Aorta (tissue), 5 donors: ENCODE measurements around the gene ZBTB40. TPM values are rescaled to one million over a fixed set of nuclear protein-coding genes. Genes with fewer than 3 reads are reported as not detected.
A peak's percentile ranks its signal among the peaks of the same experiment; 100 is the strongest.

Experiments used
- ATAC-seq: fragments of 200-7000 bp; cut with Tn5 transposase; one replicate; pipeline ENCODE4 v1.9.1; 2022; ENCODE audit warnings: moderate library complexity; ENCODE audit not compliant: low FRiP score
- DNase-seq, 2 donors: peaks; one replicate each; pipeline ENCODE4 v3.0.0-alpha.2; 2020
- H3K27ac ChIP-seq, 2 donors: one replicate each; pipeline ENCODE4 v1.5.1; 2013; ENCODE audit warnings: low read length in 2 of 2, mild to moderate bottlenecking in 2 of 2, moderate library complexity in 2 of 2, control low read depth in 1 of 2, inconsistent platforms in 1 of 2, low read depth in 1 of 2
- H3K27me3 ChIP-seq, 2 donors: one replicate each; pipeline ENCODE4 v1.6.1; 2013; ENCODE audit warnings: control low read depth in 1 of 2, low read length in 1 of 2, mild to moderate bottlenecking in 1 of 2, moderate library complexity in 1 of 2; ENCODE audit not compliant: insufficient read depth in 2 of 2, control insufficient read depth in 1 of 2
- H3K36me3 ChIP-seq, 2 donors: one replicate each; pipeline ENCODE4 v1.6.1; 2013; ENCODE audit warnings: control low read depth in 1 of 2, low read length in 1 of 2, mild to moderate bottlenecking in 1 of 2; ENCODE audit not compliant: insufficient read depth in 2 of 2, control insufficient read depth in 1 of 2
- H3K4me1 ChIP-seq, 2 donors: one replicate each; pipeline ENCODE4 v1.6.1; 2013; ENCODE audit warnings: low read length in 2 of 2, control low read depth in 1 of 2, mild to moderate bottlenecking in 1 of 2, moderate library complexity in 1 of 2; ENCODE audit not compliant: insufficient read depth in 2 of 2, control insufficient read depth in 1 of 2
- H3K4me3 ChIP-seq, 2 donors: one replicate each; pipeline ENCODE4 v1.5.1; 2013; ENCODE audit warnings: low read length in 2 of 2, control low read depth in 1 of 2, mild to moderate bottlenecking in 1 of 2
- H3K9me3 ChIP-seq: one replicate; pipeline ENCODE4 v1.6.1; 2013; ENCODE audit warnings: mild to moderate bottlenecking, low read length; ENCODE audit not compliant: control insufficient read depth
- WGBS, 2 donors: extraction: QIAGEN DNeasy Blood & Tissue Kit; methylation state at CpG; one replicate each; pipeline ENCODE4 v1.1.7; 2013; 5-methylcytosine and 5-hydroxymethylcytosine counted together
- intact Hi-C, 2 donors: fragments of 100-400 bp; cut with DNase I; formaldehyde crosslinking; loops; one replicate each; pipeline versions ENCODE4 v1.14.2 to v1.15.0; 2022
- polyA plus RNA-seq, 2 donors: library from polyadenylated mRNA; stranded (reverse); fragments of 200-250 nt; gene quantifications; one replicate each; pipeline ENCODE4 v1.2.3, GENCODE V29; 2013
- total RNA-seq, 2 donors: library from RNA; stranded (reverse); fragmentation: NEBNext Ultra II Directional; extraction: Animal tissue kit (Norgen Biotek cat#: 25700); gene quantifications; one replicate each; pipeline ENCODE4 v1.2.1, GENCODE V29; 2021
- donor health status: healthy with polysubstance abuse.
- donor health status: Bipolar disorder and iron deficiency.
- donor health status: DM: no; HTN: no; CAD: no.
- donor health status: DM: no; HTN: no; CAD: no.
- donor health status: DM: yes; HTN: yes; CAD: no.

Gene ZBTB40
- total and polyA plus RNA-seq, 4 donors: 4.4 to 24.9 (median 20.2) TPM

DNA sequence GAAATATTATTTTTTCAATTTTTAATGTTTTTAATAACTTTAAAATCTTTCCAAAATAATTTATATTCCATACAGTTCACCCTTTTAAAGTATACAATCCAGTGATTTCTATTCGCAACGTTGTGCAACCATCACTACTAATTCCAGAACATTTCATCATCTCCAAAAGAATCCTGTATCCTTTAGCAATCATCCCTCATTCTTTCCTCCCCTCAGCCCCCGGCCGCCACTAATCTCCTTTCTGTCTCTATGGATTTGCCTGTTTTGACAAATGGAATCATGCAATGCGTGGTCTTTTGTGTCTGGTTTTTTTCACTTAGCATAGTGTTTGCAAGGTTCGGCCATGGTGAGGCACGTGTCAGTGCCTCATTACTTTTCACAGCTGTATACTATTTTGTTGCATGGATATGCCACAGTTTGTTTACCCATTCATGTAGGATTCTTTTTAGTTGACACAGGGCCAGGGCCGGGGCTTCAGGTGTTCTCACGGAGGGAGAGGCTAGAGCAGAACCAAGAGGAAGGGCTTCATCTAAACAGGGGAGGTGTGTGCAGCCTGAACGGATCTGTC is 40.6 kb upstream of the ZBTB40 start:
- H3K9me3 ChIP-seq: peaks cover 2% of the 10 kb centered on the region
- no peak overlapping the region for H3K4me3 ChIP-seq
- peaks cover 0 to 4% of the 10 kb centered on the region in 2 donors for H3K27me3 ChIP-seq
- H3K4me1 ChIP-seq: no peaks in the 10 kb centered on the region
- WGBS, 2 donors: 87 to 88% methylated on average over 10 of the region's 10 CpGs
- intact Hi-C loops: no loop called here
- ATAC-seq: no peak
- H3K36me3 ChIP-seq: no peaks in the 10 kb centered on the region
- DNase-seq: no peak
- no peak overlapping the region for H3K27ac ChIP-seq

DNA sequence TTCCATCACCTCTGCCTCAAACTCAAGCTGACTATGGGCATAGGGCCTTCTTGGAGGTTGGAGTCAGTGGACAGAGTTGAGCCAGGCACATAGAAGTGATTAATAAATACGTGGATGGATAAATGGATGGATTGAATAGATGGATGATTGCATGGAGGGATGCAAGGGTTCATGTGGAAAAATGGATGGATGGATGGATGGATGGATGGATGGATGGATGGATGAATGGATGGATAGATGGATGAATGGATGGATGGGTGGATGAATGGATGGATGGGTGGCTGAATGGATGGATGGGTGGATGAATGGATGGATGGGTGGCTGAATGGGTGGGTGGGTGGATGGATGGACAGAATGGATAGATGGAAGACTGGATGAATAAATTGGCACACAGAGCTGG is 40.1 kb upstream of the ZBTB40 start:
- no peaks in the 10 kb centered on the region for H3K4me1 ChIP-seq
- 94 to 95% methylated on average over 1 of the region's 1 CpG for WGBS, 2 donors
- DNase-seq (no peak), ATAC-seq (no peak)
- no peaks in the 10 kb centered on the region for H3K36me3 ChIP-seq
- H3K4me3 ChIP-seq: no peak overlapping the region
- no peak overlapping the region for H3K27ac ChIP-seq
- intact Hi-C loops: no loop called here
- peaks cover 0 to 3% of the 10 kb centered on the region in 2 donors for H3K27me3 ChIP-seq
- peaks cover 2% of the 10 kb centered on the region for H3K9me3 ChIP-seq

DNA sequence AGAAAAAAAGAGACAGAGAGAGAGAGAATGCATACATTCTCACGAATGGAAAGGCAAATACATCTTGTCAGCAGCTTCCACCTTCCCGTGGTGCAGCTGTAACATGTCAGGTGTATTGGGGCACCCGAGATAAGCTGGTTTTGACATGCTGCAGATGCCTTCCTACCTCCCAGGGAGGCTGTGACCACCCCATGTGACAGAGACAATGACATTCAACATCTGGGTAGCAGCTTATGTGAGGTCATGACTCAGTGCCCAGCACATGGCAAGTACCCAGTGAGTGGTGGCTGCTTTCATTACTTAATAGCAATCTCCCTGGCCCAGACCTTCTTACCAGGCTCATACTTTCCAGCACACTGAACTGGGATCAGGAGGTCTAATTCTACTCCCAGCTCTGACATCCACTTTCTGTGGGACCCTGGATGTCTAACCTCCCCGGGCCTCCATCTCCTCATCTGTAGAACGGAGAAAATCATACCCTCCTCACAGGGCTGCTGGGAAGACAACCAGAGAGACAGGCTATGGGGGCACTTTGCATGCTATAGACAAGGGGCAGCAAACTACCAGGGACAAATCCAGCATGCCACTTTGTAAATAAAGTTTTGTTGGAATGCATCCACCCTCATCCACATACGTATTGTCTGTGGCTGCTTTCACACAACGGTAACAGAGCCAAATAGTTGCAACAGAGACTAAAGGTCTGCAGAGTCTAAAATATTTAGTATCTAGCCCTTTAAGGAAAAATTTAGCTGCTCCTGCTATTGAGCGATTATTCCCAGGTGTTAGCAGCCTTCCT is 38.5 kb upstream of the ZBTB40 start:
- H3K4me1 ChIP-seq: no peaks in the 10 kb centered on the region
- peaks cover 2% of the 10 kb centered on the region for H3K9me3 ChIP-seq
- ATAC-seq (no peak), DNase-seq (no peak)
- 74% methylated on average over 8 of the region's 8 CpGs for WGBS, 2 donors
- no peaks in the 10 kb centered on the region for H3K27me3 ChIP-seq
- no peak overlapping the region for H3K27ac ChIP-seq
- no peak overlapping the region for H3K4me3 ChIP-seq
- no peaks in the 10 kb centered on the region for H3K36me3 ChIP-seq
- intact Hi-C loops: no loop called here

DNA sequence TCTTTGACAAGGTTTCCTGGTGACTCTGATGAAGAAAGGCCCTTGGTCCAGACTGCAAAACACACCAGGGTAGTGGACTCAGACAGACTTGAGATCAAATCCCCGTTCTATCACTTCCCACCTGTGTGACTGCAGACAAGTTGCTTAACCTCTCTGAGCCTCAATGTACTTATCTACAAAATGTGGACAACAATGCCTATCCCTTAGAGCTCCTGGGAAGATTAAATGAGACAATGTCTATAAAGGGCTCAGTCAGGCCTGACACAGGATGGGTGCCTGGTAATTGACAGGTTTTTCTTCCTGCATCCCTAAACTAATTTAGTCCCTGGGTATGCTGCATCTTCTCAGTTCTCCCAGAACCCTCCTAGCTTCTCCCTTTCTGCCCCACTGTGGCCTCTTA is 37.9 kb upstream of the ZBTB40 start:
- intact Hi-C loops: no loop called here
- H3K9me3 ChIP-seq: peaks cover 2% of the 10 kb centered on the region
- H3K36me3 ChIP-seq: no peaks in the 10 kb centered on the region
- no peaks in the 10 kb centered on the region for H3K27me3 ChIP-seq
- H3K27ac ChIP-seq: no peak overlapping the region
- DNase-seq (no peak), ATAC-seq (no peak)
- 0 to 1% methylated on average over 1 of the region's 1 CpG for WGBS, 2 donors
- H3K4me1 ChIP-seq: no peaks in the 10 kb centered on the region
- H3K4me3 ChIP-seq: no peak overlapping the region

DNA sequence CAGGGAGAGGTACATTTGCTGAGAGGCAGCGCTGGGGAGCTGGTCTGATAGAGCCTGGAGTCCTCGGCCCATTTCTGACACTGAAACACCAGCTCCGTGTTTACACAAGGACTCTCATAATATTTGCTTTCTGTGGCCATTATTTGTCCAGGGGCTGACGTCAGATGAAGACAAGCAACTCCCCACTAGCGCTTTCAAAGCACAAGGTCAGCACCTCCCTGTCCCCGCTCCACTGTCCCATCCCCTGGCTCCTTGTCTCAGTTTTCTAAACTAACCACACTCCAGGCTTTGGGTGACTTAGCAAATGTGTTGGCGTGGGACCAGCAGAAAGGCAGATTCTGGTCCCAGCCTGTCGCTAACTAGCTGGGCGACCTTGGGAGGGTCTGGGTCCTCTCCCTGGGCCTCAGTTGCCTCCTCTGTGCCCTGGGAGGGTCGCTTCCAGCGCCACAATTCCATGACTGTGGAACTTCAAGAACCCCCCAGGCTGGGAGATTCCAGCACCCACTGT is 37.4 kb upstream of the ZBTB40 start:
- Histone ChIP-seq H3K9me3 (peaks cover 2% of the 10 kb centered on the region), H3K4me1 (no peaks in the 10 kb centered on the region), H3K27ac (no peak overlapping the region), H3K27me3 (no peaks in the 10 kb centered on the region), H3K4me3 (no peak overlapping the region), H3K36me3 (no peaks in the 10 kb centered on the region)
- intact Hi-C loops: no loop called here
- ATAC-seq: no peak
- DNase-seq: no peak
- WGBS, 2 donors: 45 to 50% methylated on average over 11 of the region's 11 CpGs

DNA sequence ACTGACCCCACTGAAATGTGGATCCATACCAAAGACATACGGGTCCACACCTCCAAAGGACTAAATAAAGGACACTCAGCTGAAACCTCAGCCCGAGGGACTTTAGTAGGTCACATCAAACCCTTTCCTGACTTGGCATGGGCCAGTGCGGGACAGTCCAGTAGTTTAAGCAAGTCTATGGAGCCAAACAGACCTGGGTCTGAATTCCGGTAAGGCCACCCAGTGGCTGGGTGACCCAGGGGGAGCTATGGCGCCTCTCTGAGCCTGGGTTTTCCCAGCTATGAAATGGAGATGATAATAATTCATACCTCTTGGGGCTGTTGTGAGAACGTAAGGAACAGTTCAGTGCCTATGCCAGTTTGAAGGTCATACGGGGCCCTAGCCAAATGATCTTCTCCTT is 36.2 kb upstream of the ZBTB40 start:
- intact Hi-C loops: no loop called here

DNA sequence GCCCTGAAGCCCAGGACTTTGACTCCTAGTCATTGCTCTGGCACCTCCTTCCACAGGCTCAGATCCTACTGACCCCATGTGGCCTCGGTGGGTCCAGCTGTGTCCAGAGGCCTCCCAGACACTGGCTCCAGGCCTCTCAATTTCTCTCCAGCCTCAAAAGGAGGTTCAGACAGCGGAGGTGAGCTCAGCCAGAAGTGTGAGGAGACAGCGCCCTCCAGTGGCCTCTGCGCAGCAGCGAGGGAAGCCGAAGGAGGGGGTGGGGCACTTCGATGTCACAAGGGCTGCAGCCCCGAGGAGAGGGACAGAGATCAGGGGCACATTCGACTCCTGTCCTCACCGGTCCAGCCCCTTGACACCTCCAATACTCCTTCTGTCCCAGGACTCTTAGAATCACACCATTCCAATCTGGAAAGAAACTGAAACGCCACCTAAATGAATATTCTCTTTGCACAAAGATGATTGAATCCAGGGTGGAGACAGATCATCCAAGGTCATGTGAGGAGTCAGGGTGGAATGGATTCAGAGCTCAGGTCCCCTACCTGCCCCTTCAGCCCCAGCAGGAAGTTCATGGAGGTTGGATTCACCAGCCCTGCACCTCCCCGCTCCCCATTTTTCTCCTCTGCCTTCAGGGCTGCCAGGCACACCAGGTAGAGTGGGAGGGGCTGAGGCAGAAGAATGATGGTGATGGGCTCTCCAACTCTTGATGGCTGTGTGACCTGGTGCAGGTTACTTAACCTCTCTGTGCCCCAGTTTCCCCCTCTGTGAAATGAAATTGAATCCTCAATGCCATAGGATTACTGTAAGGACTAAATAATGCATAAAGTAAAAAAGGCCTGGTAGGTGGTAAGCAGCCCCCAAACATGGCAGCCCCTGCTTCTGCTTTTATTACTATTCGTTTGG is 34.8 kb upstream of the ZBTB40 start:
- no peaks in the 10 kb centered on the region for H3K27me3 ChIP-seq
- DNase-seq (peak; percentile 65 to 85), ATAC-seq (peak; percentile 6)
- H3K9me3 ChIP-seq: no peaks in the 10 kb centered on the region
- intact Hi-C loops: no loop called here
- no peaks in the 10 kb centered on the region for H3K4me1 ChIP-seq
- H3K27ac ChIP-seq: no peak overlapping the region
- H3K36me3 ChIP-seq: no peaks in the 10 kb centered on the region
- WGBS, 2 donors: 16 to 18% methylated on average over 13 of the region's 13 CpGs
- H3K4me3 ChIP-seq: no peak overlapping the region

More for the DNA sequence above, 36.2 kb upstream of the ZBTB40 start:
- H3K4me3 ChIP-seq: no peak overlapping the region
- DNase-seq (no peak), ATAC-seq (no peak)
- no peaks in the 10 kb centered on the region for H3K27me3 ChIP-seq
- H3K4me1 ChIP-seq: no peaks in the 10 kb centered on the region
- no peak overlapping the region for H3K27ac ChIP-seq
- H3K9me3 ChIP-seq: no peaks in the 10 kb centered on the region
- H3K36me3 ChIP-seq: no peaks in the 10 kb centered on the region
- 92 to 93% methylated on average over 7 of the region's 7 CpGs for WGBS, 2 donors

DNA sequence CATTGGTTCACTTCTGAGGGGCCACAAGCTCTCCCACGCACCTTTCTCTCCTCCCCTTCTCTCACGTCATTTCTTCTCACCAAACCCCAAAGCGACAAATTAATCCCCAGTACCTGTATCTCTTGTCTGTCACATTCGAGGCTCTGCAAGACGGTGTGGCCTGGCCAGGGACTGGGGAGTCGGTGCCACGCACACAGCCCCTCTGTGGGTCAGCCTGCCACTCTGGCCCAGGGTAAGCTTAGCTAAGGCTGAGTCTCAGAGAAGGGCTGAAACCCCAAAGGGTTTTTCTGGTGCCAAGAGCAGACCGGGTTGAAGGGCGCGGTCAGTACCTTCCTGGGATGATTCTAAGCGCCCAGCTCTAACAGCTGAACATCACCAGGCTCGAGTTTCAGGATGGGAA is 34.2 kb upstream of the ZBTB40 start:
- Histone ChIP-seq H3K4me1 (no peaks in the 10 kb centered on the region), H3K36me3 (no peaks in the 10 kb centered on the region), H3K4me3 (no peak overlapping the region), H3K27me3 (no peaks in the 10 kb centered on the region), H3K9me3 (no peaks in the 10 kb centered on the region), H3K27ac (no peak overlapping the region)
- 85 to 90% methylated on average over 12 of the region's 12 CpGs for WGBS, 2 donors
- ATAC-seq: no peak
- intact Hi-C loops: no loop called here
- DNase-seq: no peak
